GM18526 (cell line): ENCODE measurements around the gene UBE4B.

ENCODE experiments used
- POLR2A ChIP-seq: IDR thresholded peaks from 3 replicates; pipeline ENCODE4 v1.6.1; 2011; ENCODE audit not compliant: insufficient read length; ENCODE audit errors: extremely low read depth

The UBE4B gene

DNA sequence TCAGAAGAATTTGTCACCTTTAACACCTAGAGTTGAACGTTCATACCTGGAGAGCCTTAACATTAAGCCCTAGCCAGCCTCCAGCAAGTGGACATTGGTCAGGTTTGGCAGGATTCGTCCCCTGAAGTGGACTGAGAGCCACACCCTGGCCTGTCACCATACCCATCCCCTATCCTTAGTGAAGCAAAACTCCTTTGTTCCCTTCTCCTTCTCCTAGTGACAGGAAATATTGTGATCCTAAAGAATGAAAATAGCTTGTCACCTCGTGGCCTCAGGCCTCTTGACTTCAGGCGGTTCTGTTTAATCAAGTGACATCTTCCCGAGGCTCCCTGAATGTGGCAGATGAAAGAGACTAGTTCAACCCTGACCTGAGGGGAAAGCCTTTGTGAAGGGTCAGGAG is 52.3 kb downstream of the UBE4B start:
- TF ChIP-seq POLR2A, result no peak

DNA sequence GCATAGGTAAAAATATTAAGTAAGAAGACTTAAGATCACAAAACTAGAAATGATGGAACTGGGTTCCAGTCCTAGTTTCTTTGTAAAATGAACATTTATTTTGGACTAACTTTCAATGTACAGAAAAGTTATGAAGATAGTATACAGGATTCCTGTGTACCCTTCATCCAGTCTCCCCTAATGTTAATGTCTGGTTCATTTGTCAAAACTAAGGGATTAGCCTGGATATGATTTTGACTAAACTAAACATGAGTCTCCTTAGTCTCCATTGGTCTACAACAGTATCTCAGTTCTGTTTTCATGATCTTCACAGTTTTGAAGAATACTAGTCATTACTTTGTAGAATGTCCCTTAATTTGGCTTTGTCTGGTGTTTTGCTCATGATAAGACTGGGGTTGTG is 54.5 kb downstream of the UBE4B start:
- TF ChIP-seq POLR2A, result no peak

DNA sequence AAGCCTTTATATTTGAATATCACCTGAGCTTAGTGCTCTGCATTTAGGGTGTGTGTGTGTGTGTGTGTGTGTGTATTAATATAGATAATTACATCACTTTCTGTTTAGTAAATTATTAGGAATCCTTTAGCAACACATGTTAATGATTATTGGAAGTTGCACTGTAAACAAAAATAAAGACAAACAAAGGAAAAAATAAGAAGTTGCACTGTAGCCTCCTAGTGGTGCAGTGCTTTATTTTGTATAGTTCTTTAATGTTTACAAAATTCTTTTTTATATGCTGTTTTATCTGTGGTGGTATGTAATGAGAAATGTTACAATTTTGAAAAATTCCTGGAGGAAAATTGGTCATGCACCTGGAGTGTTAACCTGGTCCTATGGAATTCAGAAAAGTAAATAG is 69.2 kb downstream of the UBE4B start:
- TF ChIP-seq POLR2A, result no peak

DNA sequence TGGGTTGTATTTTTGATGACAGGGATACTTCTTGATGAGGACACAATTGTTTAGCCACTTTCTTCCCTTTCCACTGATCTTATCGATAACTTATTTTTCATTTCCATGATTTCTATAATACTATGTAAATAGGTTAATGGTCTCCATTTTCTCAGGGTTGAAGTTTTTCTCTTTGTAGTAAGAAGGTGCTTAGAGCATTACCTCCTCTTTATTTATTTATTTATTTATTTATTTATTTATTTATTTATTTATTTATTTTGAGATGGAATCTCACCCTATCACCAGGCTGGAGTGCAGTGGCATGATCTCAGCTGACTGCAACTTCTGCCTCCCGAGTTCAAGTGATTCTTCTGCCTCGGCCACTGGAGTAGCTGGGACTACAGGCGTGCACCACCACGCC is 70.4 kb downstream of the UBE4B start:
- TF ChIP-seq POLR2A, result no peak

DNA sequence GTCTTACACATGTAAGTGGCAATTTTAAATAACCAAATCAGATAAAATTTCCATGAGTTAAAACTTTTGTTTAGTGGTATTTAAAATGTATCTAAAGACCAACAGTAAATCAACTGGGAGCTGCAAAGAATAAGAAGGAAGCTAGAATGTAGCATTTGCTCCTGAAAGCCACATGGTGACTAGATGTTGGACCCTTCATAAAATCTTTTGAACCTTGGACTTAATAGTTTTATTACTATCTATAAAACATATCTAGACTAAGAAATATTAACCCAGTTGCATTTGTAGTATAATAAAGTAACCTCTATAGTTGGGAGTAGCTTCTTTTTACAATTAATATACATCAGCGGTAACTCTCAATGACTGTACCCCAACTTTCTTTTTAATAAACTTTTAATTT is 72.1 kb downstream of the UBE4B start:
- TF ChIP-seq POLR2A, result no peak

DNA sequence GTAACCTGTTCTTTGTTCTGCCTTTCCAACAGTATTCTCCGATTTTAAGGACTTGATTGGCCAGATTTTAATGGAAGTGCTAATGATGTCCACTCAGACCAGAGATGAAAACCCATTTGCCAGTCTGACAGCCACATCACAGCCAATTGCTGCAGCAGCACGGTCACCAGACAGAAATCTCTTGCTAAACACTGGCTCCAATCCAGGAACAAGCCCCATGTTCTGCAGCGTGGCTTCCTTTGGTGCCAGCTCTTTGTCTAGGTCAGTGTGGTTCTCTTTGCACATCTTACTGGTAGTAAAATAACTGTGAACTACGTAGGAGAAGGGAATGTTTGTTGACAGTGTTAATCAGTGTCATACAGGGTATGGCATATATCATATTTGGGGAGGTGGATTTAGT is 72.7 kb downstream of the UBE4B start:
- no peak for TF ChIP-seq POLR2A

DNA sequence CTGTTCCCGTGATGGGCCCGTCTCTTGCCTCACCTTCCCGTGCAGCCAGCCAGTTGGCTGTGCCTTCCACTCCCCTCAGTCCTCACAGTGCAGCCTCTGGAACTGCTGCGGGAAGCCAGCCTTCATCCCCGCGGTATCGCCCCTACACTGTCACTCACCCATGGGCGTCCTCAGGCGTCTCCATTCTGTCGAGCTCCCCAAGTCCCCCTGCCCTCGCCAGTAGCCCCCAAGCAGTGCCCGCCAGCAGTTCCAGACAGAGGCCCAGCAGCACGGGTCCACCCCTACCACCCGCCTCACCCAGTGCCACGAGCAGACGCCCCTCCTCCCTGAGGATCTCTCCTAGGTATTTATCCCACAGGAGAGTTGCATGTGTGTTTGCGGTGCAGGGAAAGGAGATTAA is 73.5 kb downstream of the UBE4B start:
- no peak for TF ChIP-seq POLR2A

DNA sequence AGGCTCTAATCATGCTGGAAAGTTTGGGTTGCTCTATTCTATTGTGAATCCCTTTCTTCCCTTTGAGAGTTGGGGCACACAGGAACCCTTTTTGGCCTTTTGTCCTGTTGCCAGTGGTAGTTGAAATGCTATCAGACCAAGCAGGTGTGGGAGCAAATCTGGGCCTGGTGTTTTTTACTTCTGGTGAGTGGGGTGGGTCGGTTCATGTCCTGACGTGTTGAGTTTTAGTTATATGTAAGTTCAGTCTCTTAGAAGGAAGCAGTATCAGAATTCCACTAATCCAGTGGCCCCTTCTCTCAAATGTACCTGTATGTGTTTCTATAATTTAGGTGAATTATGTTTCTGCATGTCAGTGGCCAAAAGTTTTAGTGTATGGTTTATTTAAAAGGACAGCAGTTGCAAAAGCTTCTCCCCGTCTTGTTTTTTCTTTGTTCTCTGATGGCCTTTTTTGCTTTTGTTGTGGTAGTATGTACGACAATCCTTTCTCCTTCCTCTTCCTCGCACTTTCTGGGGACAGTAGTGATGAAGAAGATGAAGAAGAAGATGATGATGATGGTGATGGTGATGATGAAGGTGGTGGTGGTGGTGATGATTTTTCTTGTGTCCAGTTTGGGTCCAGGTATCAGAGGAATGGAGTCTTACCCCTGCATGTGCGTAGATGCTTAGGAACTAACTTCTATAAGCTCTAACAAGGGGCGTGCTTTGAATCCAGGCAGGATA is 74.2 kb downstream of the UBE4B start:
- TF ChIP-seq POLR2A, result no peak

DNA sequence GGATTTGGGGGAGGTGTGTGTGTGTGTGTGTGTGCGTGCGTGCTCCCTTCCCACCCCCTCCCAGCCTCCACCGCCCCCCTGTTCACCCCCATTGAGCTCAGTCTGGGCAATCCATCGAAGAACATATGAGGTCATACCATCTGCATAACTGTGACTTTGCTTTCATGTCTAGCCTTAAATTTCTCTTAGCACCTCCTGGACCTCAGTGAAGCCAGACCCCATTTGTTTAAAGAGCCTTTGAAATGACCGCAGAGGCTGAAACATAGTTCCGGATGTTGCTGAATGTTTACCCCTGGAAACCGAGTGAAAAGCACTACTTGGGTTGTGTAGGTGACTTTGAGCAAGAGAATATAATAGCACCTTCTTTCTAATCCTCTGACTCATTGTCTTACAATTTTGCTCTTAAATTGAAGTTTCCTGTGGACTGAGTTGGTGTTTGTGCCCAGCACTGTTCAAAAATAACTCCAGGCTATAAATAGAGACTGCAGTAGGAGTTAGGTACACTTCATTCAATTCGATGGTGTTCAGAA is 75.4 kb downstream of the UBE4B start:
- TF ChIP-seq POLR2A, result no peak

DNA sequence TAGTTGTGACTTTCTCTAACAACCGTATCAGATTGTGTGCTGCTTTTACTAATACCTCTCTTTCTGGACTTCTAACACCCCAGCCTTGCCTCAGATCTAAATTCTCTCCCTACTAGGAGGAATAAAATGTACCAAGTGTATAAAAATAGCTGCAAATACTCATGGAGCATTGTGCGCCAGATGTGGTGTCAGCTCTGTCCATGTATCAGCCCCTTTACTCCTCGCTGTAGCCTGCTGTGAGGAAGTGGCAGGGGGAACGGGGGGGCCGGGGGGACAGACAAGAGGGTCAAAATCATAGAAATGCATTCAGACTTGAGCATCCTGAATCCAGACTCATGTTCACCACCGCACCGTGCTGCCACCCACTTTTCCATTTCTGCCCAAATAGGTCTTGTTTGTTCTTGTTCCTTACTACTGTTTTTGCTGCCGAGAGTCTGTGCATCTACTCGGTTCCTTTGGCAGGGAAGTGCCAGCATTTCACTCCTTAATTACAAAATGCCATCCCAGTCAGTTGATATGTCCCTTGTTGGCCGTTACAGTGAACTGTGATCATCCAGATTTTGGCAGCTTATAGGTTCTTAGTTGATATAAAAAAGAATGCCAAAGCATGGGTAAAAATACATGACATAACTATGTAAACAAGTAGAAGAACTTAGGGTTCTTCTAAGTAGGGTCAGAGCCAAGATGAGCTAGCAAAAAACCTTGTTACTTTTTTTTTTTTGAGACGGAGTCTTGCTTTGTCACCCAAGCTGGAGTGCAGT is 76.4 kb downstream of the UBE4B start:
- no peak for TF ChIP-seq POLR2A

DNA sequence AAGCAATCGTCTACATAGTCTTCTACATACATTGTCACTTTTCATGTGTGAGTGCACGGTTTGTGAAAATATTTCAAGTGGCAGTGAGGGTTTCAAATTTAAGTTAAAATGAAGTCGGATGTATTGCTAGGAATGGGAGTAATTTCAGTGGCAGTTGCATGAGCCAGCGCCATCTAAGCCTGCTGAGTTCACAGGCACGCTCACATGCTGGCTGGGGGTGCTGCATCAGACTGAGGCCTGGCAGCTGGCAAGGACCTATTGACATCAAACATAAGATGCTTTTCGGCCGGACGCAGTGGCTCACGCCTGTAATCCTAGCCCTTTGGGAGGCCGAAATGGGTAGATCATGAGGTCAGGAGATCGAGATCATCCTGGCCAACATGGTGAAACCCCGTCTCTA is 80.7 kb downstream of the UBE4B start:
- TF ChIP-seq POLR2A, result no peak

DNA sequence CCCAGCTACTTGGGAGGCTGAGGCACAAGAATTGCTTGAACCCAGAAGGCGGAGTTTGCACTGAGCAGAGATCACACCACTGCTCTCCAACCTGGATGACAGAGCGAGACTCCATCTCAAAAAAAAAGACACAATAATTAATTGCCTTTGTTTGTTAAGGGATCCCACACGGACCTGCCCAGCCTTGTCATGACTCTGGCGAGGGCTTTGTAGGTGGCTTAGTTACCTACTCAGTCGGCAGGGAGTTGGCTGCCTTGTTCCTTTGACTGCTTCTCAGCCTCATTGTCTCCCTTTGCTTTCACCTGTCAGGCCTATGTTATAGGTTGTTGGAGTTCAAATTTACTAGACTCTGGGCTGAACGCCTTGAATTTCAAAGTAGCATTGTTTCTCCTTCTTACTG is 82.0 kb downstream of the UBE4B start:
- no peak for TF ChIP-seq POLR2A

DNA sequence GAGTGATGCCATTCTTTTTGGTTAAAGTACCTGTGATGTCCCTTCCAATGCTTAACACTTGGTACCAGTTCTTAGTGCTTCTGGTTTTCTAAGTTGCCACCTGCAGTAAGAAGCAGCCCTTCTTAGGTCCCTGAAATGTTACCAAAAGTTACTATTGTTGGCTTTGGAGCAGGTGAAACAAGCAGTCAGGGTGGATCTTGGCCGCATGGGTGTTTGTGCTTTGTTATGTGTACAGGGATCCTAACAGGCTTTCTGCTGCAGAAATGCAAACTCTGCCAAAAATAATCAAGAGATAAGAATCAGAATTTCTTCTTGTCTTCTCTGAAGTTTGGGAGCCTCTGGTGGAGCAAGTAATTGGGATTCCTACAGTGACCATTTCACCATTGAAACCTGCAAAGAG is 84.4 kb downstream of the UBE4B start:
- TF ChIP-seq POLR2A, result no peak

DNA sequence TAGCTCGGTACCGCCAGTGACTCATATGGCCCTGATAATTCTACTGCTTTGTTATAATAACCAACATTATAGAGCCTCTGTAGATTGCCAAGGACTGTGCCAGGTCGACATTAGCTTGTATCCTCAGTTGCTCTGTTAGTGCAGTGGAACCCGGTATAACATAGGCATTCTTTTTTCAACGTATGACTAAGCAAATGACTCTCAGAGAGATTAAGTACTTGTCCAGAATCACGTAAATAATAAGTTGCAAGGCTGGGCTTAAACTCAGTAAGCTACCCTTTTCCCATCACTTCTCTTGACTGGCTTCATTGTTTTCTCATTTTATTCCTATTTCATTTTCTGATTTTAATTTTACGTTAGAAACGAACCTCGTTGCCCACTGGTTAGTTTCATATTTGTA is 85.1 kb downstream of the UBE4B start:
- no peak for TF ChIP-seq POLR2A

DNA sequence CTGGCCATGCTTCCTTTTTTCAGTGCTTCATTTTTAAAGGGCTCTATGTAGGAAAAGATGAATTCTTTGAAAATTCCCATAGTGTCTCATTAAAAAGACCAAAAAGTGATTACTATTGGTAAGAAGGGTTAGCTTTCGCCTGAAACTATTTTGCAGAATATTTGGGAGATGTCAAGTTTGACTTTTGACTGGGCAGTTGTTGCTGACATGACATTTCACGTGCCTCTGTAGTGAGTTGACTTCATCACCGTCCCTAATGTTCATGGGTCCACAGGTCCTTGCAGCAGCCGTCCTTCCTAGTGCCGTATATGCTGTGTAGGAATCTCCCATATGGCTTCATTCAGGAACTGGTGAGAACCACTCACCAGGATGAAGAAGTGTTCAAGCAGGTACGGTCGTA is 88.9 kb downstream of the UBE4B start:
- TF ChIP-seq POLR2A, result no peak

DNA sequence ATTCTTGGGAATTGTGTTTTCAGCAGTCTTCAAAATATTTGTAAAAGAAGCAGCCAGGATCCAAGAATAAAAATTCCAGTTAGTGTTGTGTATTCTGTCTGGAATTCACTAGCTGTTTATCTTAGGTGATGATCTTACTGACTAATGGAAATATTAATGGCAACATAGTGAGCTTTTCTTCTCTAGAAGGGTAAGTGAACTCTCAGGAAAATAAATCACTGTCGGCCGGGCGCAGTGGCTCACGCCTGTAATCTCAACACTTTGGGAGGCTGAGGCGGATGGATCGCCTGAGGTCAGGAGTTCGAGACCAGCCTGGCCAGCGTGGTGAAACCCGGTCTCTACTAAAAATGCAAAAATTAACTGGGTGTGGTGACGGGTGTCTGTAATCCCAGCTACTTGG is 90.2 kb downstream of the UBE4B start:
- TF ChIP-seq POLR2A, result no peak

DNA sequence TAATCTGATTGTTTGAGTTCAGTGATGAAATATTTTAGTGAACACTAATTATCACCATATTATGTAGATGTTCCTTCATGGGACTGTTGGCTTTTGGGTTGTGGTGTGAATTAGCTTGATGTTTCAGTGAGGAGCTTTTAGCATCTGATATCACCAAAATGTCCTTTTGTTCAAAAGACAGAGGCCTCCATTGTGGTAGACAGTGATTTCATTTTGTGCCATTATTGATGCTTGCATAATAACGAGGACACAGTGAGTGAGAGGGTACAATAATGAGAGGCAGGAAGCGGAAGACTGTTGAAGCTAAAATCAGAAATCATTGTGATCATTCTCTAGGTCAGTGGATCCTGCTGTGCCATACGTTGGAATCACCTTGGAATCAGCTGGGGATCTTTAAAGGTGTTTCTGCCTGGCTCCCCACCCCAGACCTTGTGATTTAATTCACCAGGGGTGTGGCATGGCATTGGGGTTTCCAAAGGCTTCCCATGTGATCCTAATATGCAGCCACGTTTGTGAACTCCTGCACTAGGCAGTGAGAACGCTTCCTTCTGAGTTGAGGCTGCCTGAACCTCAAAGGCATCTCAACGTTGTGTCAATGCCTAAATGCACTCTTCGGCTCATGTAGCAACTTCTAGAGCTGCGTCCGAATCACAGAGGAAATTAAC is 95.5 kb downstream of the UBE4B start:
- no peak for TF ChIP-seq POLR2A

DNA sequence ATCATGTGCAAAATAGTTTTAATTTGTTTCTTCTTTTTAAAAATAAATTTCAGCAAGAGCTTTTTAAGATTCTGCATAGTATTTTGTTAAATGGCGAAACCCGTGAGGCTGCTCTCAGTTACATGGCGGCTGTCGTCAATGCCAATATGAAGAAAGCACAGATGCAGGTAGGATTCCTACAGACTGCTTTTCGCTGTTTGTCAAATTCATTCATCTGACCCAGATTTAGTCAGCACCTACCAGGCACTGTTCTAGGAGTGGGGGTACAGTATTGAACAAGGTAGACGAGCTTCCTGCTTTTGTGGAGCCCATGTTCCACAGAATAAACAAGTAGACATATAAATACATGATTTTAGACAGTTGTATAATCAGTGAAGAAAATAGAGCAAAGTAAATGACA is 99.6 kb downstream of the UBE4B start:
- TF ChIP-seq POLR2A, result no peak
